Activated T-helper 9 cell treated with anti-CD3 and anti-CD28 coated beads, Interleukin-2, amount 50 U/mL, for 16 hours (primary cell): Measurements from ENCODE around the gene DVL1.

Experiments
- DNase-seq: peaks from one replicate; pipeline ENCODE4 v3.0.0-alpha.2; 2020; ENCODE audit warnings: low read depth

DVL1 gene

DNA sequence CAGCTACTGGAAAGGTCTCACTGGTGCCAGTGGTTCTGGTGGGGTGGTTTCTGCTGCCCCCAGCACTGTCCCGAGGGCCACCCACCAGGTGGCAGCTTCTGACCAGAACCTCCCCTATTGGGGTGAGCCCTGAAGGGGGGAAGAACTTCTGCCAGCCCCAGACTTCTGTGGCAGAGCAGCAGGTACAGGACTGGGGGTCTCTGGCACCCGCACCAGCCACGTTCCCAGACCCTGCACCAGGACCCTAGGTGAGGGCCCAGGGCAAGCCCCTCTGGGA, 39.2 kb downstream of the DVL1 start:
- no peak for DNase-seq

DNA sequence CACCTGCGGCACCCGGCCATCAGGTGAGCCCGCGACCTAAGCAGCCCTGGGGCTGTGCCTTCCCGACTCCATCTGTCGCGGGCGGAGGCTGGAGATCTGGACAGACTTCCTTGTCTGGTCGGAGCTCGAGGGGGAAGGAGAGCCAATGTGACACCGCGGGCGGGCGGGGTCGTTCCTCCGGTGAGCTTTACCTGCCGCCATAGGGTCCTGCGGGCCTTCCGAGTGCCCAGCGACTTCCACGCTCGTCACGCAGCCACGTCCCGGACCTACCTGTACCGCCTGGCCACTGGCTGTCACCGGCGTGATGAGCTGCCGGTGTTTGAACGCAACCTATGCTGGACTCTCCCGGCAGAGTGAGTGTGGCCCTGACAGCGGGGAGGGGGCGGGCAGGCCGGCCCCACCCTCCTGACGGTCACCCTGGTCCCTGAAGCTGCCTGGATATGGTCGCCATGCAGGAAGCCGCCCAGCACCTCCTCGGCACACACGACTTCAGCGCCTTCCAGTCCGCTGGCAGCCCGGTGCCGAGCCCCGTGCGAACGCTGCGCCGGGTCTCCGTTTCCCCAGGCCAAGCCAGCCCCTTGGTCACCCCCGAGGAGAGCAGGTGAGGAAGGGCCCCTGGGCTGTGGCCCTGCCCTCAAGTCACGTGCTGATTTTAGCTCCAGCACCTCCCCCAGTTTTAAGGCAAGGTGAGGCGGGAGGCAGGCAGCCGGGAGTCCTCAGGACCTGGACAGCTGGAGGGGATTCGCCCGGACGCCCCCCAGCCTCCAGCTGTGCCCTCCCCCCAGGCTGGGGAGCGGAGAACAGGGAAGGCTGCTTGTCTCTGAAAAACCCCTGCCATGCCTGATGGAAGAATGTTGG, 39.7 kb downstream of the DVL1 start:
- DNase-seq: no peak

DNA sequence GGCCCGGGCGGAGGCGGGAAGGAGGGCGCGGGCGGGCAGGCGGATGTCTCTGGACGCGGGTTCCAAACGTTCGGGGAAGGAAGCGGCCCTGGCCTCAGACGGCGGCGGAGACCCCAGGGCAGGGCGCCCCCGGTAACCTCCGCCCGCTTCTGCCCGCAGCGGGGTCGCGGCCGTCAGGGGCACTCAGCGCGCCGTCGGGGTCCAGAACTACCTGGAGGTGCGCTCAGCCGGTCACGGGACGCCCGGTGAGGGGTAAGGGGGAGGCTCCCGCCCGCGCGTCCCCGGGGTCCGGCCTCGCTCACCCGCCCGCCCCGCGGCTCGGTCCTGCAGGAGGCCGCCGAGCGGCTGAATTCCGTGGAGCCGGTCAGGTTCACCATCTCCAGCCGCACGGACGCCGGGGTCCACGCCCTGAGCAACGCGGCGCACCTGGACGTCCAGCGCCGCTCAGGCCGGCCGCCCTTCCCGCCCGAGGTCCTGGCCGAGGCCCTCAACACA, 40.4 kb downstream of the DVL1 start:
- no peak for DNase-seq

DNA sequence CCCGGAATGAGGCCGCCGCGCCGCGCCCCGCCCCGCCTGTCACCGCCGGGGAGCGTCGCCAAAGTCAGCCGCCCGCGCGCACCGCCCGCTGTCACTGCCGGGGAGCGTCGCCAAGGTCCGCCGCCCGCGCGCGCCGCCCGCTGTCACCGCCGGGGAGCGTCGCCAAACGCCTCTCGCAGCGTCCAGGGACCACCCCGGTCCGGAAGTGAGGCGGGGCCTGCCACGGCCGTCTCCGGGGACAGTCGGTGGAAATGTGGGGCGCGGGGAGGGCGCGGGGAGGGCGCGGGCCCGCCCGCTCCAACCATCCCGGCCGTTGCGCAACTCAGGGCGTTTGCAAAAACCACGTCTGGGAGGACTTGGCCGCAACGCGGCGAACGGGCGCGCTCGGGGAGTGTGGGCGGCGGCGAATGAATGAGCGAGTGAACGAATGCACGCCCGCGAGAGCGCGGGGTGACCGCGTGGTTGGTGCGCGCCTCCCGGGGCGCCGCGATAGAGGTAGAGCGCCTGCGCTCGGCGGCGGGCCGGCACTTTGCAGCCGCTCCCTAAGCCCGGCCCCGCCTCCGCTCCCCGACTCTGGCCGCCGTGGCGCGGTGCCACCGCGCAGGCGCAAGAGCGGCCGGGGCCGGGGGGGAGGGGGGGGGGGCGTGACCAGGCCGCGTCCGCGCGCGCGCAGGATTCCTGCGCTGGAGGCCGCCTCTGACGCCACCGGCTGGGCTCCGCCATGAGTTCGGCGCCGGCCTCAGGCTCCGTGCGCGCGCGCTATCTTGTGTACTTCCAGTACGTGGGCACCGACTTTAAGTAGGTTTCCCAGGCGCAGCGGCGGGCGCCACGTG, 41.1 kb downstream of the DVL1 start, which contains the start of the genes ACAP3 and PUSL1:
Gene ACAP3, minus strand, starts transcription at position 8 of the 833 bp plus-strand sequence. CDS start 115 bp downstream, outside the sequence.
Gene PUSL1, plus strand, starts transcription at position 675 of the 833 bp plus-strand sequence. Its CDS starts 47 bp downstream, at position 722.
- peak; percentile 81 for DNase-seq

DNA sequence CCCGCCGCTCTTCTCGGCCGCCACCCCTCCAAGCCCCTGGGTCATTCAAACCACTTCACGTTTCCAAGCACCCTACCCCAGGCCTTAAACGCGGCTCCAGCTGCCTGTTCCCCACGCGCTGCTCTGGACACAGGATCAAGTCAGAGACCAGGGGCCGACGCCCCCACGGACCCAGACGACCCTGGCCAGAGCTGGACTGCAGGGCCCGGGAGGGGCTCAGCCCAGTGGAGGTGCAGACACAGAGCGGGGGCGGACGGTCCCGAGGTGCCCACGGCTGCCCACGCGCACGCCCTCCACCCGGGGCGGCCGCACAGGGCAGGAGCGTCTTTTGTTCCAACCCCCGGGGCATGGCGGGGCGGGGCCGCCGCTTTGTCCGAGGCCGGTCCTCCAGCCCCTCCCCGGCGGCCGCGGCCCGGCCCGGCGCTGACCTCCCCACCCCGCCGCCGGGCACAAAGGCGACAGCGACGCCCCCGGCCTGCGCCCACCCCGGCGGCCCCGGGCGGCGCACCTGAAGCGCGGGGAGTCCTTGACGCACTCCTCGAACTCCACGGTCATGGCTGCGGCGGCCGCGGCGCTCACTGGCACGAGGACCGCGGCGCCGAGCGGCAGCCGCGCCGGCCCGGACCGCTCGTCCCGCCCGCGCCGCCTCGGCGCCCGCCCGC, 41.8 kb downstream of the DVL1 start:
- DNase-seq: no peak

DNA sequence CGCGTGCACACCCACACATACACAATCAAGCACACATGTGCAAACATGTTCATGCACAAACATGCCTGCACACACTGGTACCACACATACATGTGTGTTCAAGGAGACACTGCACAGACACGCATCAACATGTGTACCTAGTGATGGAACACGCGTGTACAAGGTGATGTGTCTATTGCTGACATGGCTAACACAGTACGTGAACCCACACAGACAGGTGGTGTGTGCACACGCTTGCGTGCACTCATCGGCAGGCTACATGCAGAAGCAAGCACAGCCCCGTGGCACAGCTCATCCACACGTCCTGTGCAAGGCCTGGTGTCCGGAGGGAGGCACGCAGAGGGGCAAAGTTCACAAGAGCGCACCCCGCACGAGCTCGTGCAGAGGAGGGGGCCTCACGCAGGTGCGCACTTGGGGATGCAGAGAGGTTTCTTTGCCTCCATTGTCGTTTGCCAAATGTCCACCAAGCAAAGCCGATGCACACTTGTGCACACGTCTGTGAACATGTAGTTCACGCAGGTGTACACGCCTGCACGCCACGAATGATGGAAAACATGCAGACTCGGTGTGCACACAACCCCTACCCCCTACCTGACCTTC, 42.5 kb downstream of the DVL1 start:
- no peak for DNase-seq

DNA sequence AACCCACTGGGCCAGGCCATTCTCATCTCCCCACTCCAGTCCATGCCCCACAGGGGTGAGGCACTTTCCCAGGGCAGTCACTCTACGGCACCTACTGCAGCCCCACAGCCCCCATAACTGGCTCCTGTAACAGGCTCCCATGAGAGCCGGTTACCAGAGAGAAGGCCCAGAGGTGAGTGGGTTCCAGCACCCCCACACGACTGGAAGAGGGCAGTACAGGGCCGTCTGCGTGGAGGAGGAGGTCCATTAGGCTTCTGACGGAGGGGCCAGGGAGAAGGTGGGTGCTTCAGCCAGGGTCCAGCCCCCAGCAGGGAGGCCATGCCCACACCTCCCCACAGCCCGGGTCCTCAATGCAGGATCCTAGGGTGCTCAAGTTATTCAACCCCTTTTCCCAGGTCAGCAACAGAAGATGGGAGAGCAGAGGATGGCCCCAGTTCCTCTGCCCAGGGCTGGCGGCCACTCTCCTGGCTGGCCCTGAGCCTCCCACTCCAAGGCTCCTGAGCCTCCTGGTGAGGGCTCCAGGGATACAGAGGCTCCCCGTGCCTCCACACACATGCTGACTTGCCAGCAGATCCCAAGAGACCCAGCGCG, 43.1 kb downstream of the DVL1 start:
- DNase-seq: no peak

DNA sequence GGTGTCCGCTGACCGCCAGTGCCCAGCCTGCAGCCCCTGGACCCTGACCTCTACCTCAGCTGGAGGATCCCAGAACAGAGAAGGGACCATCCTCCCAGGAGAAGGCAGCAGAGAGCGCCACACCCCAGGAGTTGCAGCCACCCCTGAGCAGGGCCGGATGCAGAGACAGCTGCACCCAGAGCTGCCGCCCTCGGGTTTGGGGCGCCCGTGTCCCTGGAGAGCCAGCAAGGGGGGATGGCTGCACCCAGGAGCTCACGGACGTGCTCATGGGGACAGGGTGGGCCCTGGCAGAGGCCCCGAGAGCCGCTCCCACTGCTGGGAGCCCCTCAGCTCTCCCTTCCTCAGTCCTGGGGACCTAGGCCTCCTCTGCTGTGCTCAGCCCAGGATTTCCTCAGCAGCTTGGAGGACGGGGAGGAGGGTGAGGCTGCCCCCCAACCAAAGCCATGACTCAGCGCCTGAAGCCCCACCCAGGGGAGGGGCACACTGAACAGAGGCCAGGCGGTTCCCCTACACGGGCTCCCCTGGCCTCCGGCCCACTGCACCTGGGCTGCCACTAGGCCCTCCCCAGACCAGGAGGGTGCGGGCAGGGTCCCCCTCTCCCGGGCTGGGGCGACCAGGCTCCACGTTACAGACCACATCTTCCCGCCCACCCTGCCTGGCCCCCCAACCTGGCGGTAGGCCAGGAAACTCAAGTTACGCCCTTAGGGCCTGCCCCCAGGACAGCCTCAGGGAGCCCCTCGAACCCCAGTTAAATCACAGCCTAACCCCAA, 43.7 kb downstream of the DVL1 start:
- peak; percentile 41 for DNase-seq

DNA sequence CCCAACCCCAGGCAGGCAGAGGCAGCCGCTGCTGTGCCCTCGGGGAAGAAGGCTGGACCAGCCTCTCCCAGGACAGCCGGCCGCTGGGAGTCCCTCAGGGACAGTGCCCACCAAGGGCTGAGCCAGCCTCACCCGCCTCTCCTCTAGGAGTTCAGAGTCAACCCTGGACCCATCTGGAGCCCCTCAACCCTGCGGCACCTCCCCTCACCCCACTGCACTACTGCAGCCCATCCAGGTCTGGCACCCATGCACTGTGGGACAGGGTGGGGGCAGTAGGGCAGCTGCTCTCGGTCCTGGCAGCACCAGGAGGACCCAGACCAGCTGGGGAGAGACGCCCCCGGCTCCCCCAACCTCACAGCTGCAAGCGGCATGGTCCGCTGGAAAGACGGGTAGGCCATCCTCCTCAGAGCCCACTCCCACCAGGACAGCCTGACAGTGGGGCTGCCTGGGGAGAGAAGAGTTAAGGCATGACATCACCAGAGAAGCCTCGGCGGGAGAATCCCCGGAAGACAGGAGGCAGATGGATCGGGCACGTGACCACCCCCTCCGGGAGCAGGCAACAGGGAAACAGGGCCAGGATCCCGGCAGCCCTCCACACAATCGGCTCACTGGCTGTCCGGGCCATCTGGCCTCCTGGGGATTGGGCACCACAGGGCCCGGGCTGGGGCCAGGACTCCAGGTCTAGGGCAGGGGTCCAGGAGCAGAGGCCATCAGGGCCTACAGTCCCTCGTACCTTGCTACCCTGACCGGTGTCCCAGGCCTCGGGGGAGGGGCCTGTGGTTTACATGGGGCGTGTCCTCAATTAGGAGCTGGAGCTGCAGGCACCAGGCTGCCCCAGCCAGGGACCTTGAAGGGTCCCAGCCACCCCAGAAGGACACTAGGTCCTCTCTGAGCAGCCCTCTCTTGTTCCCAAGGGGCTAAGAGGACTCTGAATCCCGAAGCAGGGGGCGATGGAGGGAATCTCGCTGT, 44.6 kb downstream of the DVL1 start:
- DNase-seq: no peak

DNA sequence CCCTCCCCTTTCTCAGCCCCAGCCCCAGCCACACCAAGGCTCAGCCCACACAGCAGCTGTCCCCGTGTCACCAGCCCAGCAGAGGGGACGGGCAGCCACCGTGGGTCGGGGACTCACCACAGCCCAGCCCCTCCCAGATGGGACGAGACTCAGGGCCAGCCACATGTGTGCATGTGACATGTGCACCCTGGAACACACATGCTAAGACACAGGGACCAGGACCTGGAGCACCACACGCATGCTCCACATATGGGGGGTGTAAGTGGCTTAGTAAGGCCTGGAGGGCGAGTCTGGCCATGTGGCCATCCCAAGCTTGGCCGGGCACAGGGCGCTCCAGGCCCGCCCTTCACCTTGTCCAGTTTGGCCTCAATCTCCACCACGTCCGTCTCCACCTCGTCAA, 45.5 kb downstream of the DVL1 start:
- DNase-seq: no peak

DNA sequence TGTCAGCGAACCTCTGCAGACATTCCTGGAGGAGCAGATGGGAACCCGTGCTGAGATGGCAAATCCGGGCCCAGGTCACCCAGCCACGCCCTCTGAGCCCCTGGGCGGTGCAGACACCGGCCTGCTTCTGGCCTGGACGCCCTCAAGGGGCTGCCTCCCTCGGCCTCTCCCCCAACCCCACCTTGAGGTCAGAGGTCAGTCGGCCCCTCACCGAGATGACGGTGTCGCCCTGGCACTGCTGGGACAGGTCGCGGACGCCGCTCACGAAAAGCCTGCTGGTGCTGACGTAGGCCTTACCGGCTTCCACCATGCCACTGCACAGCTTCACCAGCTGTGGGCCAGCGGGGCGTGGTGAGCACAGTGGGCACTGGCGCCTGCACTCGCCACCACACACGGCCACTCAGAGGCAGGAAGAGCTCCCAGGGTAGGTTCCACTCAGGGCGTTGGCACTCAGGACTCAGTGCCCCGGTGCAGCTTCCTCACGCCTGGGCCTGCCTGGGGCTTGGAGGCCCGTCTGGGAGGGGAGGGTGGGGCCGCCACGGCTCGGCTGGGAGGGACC, 46.2 kb downstream of the DVL1 start:
- DNase-seq: no peak

DNA sequence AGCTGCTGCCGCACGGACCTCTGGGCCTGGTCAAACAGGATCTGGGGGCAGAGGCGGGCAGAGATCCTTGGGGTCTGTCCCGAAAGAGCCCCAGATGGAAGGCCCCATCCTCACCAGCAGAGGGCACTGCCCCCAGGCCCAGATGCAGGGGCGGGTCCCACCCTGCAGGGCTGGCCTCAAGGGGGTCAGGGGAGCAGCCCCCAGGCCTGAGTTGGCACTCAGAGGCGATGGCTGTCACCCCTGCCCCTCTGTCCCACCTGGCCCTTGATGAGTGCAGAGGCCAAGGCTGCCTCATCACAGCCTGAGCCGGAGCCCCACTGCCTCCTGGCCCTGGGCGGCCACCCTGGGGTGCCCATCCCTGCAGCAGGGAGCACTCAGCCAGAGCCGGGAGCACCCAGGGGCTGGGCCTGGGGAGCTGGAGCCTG, 47.2 kb downstream of the DVL1 start:
- DNase-seq: no peak

DNA sequence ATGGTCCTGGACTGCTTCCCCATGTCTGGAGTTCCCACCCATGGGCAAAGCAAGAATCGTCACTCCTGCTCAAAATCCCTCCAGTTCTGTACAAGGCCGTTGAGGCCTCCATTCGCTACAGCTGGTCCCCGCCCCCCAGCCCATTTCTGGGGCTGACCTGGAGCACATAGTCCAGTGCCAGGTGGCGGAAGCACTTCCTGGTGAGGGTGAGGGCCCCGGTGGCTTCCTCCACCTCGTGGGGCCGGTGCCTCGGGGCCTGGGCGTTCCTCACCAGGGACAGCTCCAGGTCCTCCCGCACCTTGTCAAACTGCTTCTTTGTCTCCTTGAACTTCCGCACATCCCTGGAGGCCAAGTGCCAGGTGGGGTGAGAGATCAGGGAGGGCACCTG, 48.9 kb downstream of the DVL1 start:
- DNase-seq: no peak

DNA sequence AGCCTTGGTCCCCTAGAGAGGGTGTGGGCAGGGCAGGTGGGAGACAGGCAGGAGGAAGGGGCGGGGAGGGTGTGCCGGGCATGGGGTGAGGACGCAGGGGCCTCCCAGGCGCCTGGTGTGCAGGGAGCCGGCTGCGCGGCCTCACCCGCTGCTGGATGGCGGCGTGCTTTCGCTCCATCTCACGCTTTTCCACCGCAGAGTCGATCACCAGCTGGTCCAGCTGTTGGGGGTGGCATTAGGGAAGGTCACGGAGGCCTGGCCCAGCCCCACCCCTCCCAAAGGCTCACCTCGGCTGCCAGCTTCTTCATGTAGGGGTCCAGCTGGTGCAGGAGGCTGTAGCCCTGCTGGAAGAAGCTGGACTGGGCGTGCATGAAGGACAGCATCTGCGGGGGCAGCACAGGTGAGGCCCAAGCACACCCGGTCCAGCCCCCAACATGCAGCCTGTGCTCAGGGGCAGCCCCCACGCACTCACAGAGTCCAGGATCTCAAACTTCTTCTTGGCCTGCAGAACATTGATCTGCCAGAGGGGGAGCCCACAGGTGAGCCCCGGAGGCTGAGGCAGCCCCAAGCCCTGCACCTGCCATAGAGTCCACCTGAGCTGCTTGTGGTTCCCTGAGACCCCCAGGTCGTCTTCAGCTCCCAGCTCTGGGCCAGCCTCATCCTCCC, 49.4 kb downstream of the DVL1 start:
- no peak for DNase-seq

DNA sequence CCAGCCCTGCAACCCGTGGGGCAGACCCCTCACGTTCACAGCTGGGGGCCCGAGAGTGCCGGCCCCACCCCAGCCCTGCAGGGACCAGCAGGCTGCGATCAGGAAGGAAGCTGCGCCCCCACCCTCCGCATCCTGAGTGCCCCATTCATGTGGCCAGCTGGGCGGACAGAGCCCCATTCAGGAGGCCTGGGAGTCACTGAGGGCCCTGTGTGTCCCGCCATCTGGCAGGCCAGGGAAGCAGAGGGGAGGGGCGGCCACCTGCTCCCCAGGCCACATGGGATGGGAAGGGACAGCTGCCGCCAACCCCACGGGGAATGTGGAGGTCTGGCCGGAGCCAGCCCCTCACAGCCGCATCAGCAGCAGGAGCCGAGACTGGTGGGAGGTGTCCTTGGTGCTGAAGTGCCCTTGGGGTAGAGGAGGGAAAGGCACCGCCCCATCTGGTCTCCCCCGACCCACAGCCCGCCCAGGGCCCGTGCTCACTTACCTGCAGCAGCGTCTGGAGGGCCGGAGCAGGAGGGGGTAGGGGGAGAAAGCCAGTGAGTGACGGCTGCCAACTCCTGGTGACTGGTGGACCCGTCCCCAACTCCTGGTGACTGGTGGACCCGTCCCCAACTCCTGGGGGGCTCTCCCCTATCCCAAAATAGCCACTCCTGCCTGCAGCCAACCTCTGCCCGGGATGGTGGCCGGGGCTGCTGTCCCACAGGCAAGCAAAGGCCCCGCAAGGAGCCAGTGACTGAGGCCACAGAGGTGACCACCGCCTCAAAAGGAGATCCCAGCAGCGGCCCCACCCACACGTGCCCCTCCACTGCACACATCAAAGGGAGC, 50.1 kb downstream of the DVL1 start:
- no peak for DNase-seq

DNA sequence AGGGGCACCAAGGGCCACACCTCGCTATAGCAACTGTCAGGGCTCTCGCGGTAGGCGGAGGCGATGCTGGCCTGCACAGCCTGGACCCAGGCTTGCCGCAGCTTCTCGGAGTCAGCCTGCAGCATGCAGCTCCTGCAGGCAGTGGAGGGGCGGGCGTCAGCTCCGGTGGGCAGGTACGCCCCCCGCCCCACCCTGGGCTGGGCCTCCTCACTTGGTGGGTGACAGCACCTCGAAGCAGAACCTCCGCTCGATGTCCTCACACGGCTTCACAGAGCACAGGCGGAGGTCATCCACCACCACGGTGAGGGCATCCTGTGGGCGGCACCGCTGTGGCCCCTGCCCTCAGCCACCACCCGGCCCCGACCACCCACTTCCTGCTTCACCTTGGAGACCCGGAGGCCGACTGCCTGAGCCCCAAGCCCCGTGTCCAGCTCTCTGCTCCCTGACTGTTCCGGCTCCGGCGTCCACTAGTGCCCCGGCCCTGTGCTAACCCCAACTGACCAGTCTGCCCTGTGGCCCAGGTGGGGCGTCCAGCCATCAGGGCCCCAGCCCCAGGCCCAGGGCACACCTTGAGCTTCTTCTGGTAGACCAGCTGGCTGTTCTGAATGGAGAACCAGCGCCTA, 51.3 kb downstream of the DVL1 start:
- no peak for DNase-seq
